HL-60 (cell line): Measurements from ENCODE around the gene NEUROD6.

Experiments used
- DNase-seq, 2 experiments: peaks; one replicate each; pipeline ENCODE4 v3.0.0-alpha.2; 2010 to 2020; ENCODE audit warnings: low read depth in 1 of 2, low spot score in 1 of 2
- H3K27ac ChIP-seq: fragments of 250-450 bp; sonication (Bioruptor Pico); replicated peaks from 2 replicates; pipeline ENCODE4 v1.5.1; 2020; ENCODE audit warnings: mild to moderate bottlenecking, moderate library complexity
- H3K27me3 ChIP-seq: fragments of 250-450 bp; sonication (Bioruptor Pico); 2 replicates; pipeline ENCODE4 v1.5.1; 2021; ENCODE audit warnings: mild to moderate bottlenecking, moderate library complexity; ENCODE audit not compliant: insufficient read depth, poor library complexity, severe bottlenecking
- H3K4me3 ChIP-seq: replicated peaks from 2 replicates; pipeline ENCODE4 v1.5.1; 2011; ENCODE audit warnings: mild to moderate bottlenecking, control low read depth, low read length; ENCODE audit not compliant: insufficient read depth
- GABPA ChIP-seq: IDR thresholded peaks from 2 replicates; pipeline ENCODE4 v1.6.1; 2012; ENCODE audit warnings: low read depth
- POLR2AphosphoS5 ChIP-seq: IDR thresholded peaks from 2 replicates; pipeline ENCODE4 v1.6.1; 2012; ENCODE audit warnings: low read depth
- SPI1 ChIP-seq: IDR thresholded peaks from 2 replicates; pipeline ENCODE4 v1.6.1; 2012; ENCODE audit warnings: low read depth, mild to moderate bottlenecking, borderline replicate concordance
- TF ChIP-seq, protein P1 (sequence below): IDR thresholded peaks from 2 replicates; pipeline ENCODE4 v1.6.1; 2012; ENCODE audit warnings: low read depth; ENCODE audit not compliant: insufficient replicate concordance
- TF ChIP-seq, protein P2 (sequence below): IDR thresholded peaks from one replicate; pipeline ENCODE4 v1.5.1; 2011; ENCODE audit warnings: low read length, control low read depth, inconsistent platforms; ENCODE audit not compliant: insufficient read depth

Gene NEUROD6

DNA sequence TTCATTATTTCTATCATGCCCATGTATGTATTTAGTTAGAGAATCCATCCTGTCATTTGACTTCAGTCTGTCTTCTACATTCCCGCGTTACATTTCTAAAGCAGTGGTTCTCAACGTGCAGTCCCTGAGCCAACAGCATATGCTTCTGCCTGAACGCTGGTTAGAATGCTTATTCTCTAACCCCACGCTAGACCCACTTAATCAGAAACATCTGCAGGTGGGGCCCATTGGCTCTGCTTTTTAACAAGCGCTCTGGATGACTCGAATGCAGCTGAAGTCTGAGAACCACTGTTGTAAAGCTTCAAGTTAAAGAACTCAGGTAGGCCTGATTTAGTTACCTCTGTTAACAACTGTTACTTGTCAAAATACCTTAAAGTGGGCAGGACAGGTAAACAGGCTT, 38.2 kb downstream of the NEUROD6 start:
- Histone ChIP-seq H3K4me3 (no peak overlapping the region), H3K27me3 (peaks cover 6% of the 10 kb centered on the region)

DNA sequence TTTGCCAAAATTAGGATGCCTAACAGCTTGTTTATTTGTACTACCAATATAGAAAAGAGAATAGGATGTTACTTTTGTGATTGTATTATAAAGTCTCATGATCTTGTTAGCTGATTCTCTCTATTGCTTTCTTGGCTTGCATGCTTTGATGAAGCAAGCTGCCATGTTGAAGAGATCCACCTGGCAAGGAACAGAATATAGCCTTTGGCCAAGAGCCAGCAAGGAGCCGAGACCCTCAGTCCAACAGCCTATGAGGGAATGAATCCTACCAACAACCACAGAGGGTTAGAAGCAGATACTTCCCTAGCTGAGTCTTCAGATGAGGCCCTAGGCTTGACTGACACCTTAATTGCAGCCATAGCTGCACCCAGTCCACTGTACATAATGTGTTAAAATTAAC, 41.2 kb downstream of the NEUROD6 start:
- Histone ChIP-seq H3K27me3 (peaks cover 6% of the 10 kb centered on the region), H3K27ac (no peak overlapping the region), H3K4me3 (no peak overlapping the region)
- DNase-seq, result no peak
- TF ChIP-seq, protein P1, sequence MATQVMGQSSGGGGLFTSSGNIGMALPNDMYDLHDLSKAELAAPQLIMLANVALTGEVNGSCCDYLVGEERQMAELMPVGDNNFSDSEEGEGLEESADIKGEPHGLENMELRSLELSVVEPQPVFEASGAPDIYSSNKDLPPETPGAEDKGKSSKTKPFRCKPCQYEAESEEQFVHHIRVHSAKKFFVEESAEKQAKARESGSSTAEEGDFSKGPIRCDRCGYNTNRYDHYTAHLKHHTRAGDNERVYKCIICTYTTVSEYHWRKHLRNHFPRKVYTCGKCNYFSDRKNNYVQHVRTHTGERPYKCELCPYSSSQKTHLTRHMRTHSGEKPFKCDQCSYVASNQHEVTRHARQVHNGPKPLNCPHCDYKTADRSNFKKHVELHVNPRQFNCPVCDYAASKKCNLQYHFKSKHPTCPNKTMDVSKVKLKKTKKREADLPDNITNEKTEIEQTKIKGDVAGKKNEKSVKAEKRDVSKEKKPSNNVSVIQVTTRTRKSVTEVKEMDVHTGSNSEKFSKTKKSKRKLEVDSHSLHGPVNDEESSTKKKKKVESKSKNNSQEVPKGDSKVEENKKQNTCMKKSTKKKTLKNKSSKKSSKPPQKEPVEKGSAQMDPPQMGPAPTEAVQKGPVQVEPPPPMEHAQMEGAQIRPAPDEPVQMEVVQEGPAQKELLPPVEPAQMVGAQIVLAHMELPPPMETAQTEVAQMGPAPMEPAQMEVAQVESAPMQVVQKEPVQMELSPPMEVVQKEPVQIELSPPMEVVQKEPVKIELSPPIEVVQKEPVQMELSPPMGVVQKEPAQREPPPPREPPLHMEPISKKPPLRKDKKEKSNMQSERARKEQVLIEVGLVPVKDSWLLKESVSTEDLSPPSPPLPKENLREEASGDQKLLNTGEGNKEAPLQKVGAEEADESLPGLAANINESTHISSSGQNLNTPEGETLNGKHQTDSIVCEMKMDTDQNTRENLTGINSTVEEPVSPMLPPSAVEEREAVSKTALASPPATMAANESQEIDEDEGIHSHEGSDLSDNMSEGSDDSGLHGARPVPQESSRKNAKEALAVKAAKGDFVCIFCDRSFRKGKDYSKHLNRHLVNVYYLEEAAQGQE, result no peak
- TF ChIP-seq, protein P2, sequence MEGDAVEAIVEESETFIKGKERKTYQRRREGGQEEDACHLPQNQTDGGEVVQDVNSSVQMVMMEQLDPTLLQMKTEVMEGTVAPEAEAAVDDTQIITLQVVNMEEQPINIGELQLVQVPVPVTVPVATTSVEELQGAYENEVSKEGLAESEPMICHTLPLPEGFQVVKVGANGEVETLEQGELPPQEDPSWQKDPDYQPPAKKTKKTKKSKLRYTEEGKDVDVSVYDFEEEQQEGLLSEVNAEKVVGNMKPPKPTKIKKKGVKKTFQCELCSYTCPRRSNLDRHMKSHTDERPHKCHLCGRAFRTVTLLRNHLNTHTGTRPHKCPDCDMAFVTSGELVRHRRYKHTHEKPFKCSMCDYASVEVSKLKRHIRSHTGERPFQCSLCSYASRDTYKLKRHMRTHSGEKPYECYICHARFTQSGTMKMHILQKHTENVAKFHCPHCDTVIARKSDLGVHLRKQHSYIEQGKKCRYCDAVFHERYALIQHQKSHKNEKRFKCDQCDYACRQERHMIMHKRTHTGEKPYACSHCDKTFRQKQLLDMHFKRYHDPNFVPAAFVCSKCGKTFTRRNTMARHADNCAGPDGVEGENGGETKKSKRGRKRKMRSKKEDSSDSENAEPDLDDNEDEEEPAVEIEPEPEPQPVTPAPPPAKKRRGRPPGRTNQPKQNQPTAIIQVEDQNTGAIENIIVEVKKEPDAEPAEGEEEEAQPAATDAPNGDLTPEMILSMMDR, result no peak

More for the DNA sequence above, 38.2 kb downstream of the NEUROD6 start:
- no peak overlapping the region for H3K27ac ChIP-seq
- no peak for TF ChIP-seq GABPA
- TF ChIP-seq SPI1, result no peak
- TF ChIP-seq, protein P2, result no peak
- no peak for TF ChIP-seq POLR2AphosphoS5
- TF ChIP-seq, protein P1, result no peak
- no peak for DNase-seq

DNA sequence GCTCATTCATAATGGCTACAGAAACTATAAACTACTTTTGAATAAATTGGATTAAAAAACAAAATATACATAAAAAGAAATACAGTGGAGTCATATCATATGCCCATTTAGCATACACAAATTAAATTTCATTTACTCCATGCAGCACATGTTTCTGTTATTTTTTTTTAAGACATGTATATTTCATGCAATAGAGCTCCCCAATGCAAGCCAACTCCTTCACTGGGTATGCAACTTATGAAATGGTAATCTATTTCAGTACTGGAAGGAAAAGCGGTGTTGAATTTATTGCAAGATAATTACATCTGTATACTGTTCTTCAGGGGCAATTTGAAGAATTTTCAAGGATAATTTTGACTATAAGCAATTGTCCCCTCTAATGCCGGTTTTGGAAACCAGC, 49.9 kb downstream of the NEUROD6 start:
- Histone ChIP-seq H3K27ac (no peak overlapping the region), H3K4me3 (no peak overlapping the region), H3K27me3 (peaks cover 2% of the 10 kb centered on the region)
- TF ChIP-seq, protein P2, result no peak
- no peak for TF ChIP-seq GABPA
- TF ChIP-seq SPI1, result no peak
- no peak for TF ChIP-seq POLR2AphosphoS5
- TF ChIP-seq, protein P1, result no peak
- no peak for DNase-seq
